Heart left ventricle (tissue), 16 donors: ENCODE results near the gene ANKRD2. TPM values are rescaled to one million over a fixed set of nuclear protein-coding genes. Genes with fewer than 3 reads are reported as not detected.
A peak's percentile ranks its signal among the peaks of the same experiment; 100 is the strongest.

Experiments
- ATAC-seq, 4 donors: fragments of 200-7000 bp; cut with Tn5 transposase; one replicate each; pipeline ENCODE4 v1.9.1; 2020 to 2022; ENCODE audit warnings: moderate library complexity in 4 of 4, mild to moderate bottlenecking in 3 of 4, moderate number of reproducible peaks in 1 of 4
- DNase-seq, 5 donors: peaks; one replicate each; pipeline ENCODE4 v3.0.0-alpha.2; 2020
- H3K27ac ChIP-seq, 12 donors: fragments of 200-600 bp; sonication (generic) in 4 of 12; one replicate each; pipeline versions ENCODE4 v1.5.0 to v1.8.0; 2016 to 2022; ENCODE audit warnings: mild to moderate bottlenecking in 2 of 12
- H3K27me3 ChIP-seq, 9 donors: fragments of 200-600 bp; sonication (generic) in 2 of 9; one replicate each; pipeline versions ENCODE4 v1.5.1 to v1.8.0; 2016 to 2022; ENCODE audit warnings: mild to moderate bottlenecking in 3 of 9
- H3K36me3 ChIP-seq, 9 donors: fragments of 200-600 bp; sonication (generic) in 2 of 9; one replicate each; pipeline versions ENCODE4 v1.5.0 to v1.8.0; 2018 to 2022; ENCODE audit warnings: mild to moderate bottlenecking in 2 of 9
- H3K4me1 ChIP-seq, 12 donors: fragments of 200-600 bp; sonication (generic) in 4 of 12; one replicate each; pipeline versions ENCODE4 v1.5.0 to v1.8.0; 2016 to 2022; ENCODE audit warnings: mild to moderate bottlenecking in 3 of 12
- H3K4me3 ChIP-seq, 12 donors: fragments of 200-600 bp; sonication (generic) in 4 of 12; one replicate each; pipeline versions ENCODE4 v1.5.0 to v1.8.0; 2017 to 2022; ENCODE audit warnings: mild to moderate bottlenecking in 9 of 12, moderate library complexity in 4 of 12
- H3K9me3 ChIP-seq, 12 donors: fragments of 200-600 bp; sonication (generic) in 4 of 12; one replicate each; pipeline versions ENCODE4 v1.5.0 to v1.8.0; 2016 to 2022; ENCODE audit warnings: mild to moderate bottlenecking in 1 of 12
- POLR2A ChIP-seq, 2 donors: fragments of 450-650 bp; IDR thresholded peaks; one replicate each; pipeline ENCODE4 v1.6.1; 2017; ENCODE audit warnings: antibody characterized with exemption in 2 of 2, mild to moderate bottlenecking in 2 of 2, moderate library complexity in 2 of 2
- whole genome bisulfite sequencing, 4 donors: extraction: QIAGEN DNeasy Blood & Tissue Kit in 2 of 4; methylation state at CpG; one replicate each; pipeline versions ENCODE4 v1.1.5 to v1.1.7; 2013 to 2018; 5-methylcytosine and 5-hydroxymethylcytosine counted together
- intact Hi-C, 10 donors: fragments of 100-400 bp; cut with DNase I; formaldehyde crosslinking; loops; one replicate each; pipeline versions ENCODE4 v1.11.1 to v1.14.2; 2022
- polyA plus RNA-seq, 2 donors: library from polyadenylated mRNA; stranded (reverse); fragments of 200-250 nt; gene quantifications; one replicate each; pipeline ENCODE4 v1.2.3, GENCODE V29; 2013
- total RNA-seq, 9 donors: library from RNA; depleted of rRNA in 2 of 9; stranded (reverse); fragments of >200 nt in 2 of 9; fragmentation: NEBNext Ultra II Directional in 3 of 9; extraction: Animal tissue kit (Norgen Biotek cat#: 25700) in 3 of 9; gene quantifications; one replicate each; pipeline versions ENCODE4 v1.1.0 to v1.2.4, GENCODE V29; 2016 to 2023
- TF ChIP-seq, protein P1 (sequence below), 12 donors: fragments of 200-600 bp; sonication (generic) in 4 of 12; IDR thresholded peaks; one replicate each; pipeline versions ENCODE4 v1.5.0 to v1.8.0; 2018 to 2022; ENCODE audit warnings: antibody characterized with exemption in 12 of 12, mild to moderate bottlenecking in 5 of 12
- donor health status: ischemic (EF 13 %, LVEDD 7.1; RV severe dilation, severe dysfunction).
- donor health status: healthy with polysubstance abuse.
- donor health status: DM: no; HTN: yes; CAD: no.
- donor health status: DM: no; HTN: no; CAD: no.
- donor health status: ischemic (EF 25% LVEDD 6.9; RV normal size, moderate dysfunction).
- donor health status: ischemic (EF 25% LVEDD 5.7; RV mildly dilated, moderate dysfunction).
- donor health status: healthy.
- donor health status: DM: yes; HTN: yes; CAD: no.
- donor health status: ischemic (EF 35%, LVEDD 5.7; RV mildly dilated, moderate dysfunction).
- donor health status: nonischemic (EF 11% LVEDD 7.7; RV severe dilation, severe dysfunction).
- donor health status: DM: yes; HTN: yes; CAD: no.
- donor health status: PGD.
- donor health status: ischemic (EF 29% LVEDD 5.4; RV normal size, mild dysfunction).
- donor health status: nonischemic (EF 23%, LVEDD 6.1; RV moderate dilation, normal function).

The ANKRD2 gene
- total and polyA plus RNA-seq, 11 donors, result 56.7 to 2,367 (median 517) TPM

DNA sequence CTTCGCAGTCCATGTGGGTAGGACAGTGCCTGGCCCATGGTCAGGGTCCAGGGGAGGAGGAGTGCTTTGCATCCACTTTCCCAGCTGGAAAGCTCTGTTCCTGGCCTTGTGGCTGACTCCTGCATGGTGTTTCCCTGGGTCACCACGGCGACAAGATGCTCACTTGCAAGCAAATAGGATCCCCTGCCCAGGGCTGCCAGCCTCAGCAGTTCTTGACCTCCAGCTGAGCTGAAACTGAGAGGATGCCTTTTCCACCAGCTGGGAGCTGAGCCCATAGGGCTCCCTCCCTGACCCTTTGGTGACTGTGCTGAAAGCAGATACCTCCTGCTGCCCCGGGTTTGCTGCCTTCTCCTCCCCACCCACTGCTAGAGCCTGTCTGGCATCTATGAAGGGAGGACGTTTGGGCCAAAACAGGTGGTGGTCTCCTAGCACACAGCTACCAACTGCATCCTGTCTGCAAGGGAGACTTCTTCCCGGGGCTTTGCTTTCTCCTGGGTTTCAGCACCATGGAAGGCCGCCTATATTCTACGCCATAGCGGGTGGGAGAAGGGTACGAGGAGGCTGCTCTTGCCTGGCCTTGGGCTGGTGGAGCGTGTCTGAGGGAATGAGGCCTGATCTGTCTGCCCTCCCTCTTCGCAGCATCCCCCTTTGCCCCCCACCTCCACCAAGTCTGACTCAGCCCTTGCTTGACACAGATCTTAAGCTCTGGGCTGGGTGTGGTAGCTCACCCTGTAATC lies 39.5 kb upstream of the ANKRD2 start:
- Histone ChIP-seq H3K36me3 (no peaks in the 10 kb centered on the region), H3K27ac (no peak overlapping the region), H3K9me3 (no peaks in the 10 kb centered on the region), H3K27me3 (no peaks in the 10 kb centered on the region), H3K4me1 (peaks cover 0 to 7% (median 0%) of the 10 kb centered on the region in 12 donors), H3K4me3 (no peak overlapping the region)
- WGBS, 4 donors, result 80 to 90% (median 84%) methylated on average over 8 to 12 of the region's 12 CpGs
- TF ChIP-seq, protein P1, sequence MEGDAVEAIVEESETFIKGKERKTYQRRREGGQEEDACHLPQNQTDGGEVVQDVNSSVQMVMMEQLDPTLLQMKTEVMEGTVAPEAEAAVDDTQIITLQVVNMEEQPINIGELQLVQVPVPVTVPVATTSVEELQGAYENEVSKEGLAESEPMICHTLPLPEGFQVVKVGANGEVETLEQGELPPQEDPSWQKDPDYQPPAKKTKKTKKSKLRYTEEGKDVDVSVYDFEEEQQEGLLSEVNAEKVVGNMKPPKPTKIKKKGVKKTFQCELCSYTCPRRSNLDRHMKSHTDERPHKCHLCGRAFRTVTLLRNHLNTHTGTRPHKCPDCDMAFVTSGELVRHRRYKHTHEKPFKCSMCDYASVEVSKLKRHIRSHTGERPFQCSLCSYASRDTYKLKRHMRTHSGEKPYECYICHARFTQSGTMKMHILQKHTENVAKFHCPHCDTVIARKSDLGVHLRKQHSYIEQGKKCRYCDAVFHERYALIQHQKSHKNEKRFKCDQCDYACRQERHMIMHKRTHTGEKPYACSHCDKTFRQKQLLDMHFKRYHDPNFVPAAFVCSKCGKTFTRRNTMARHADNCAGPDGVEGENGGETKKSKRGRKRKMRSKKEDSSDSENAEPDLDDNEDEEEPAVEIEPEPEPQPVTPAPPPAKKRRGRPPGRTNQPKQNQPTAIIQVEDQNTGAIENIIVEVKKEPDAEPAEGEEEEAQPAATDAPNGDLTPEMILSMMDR (IDR thresholded peaks at IDR 0.05), result no peak
- no peak for TF ChIP-seq POLR2A (IDR thresholded peaks at IDR 0.05)
- DNase-seq (no peak), ATAC-seq (peak in 1 of 4 donors; percentile 21)
- intact Hi-C loops, result no loop called here

DNA sequence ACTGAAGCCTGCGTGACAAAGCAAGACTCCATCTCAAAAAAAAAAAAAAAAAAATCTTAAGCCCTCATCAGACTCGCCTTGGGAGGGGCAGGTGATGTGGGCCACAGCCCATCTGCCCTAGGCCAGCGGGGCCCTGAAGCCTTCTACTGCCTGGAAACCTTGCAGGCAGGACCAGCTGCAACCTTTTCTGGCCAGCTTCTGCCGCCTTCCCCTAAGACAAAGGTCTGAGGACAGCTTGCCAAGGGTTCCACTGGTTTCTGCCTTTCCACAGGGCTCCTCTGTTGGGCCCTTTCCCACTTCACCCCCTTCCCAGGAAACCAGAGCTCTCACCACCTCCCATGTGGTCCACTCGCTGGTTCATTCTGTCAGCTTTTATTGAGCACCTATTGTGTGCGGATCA lies 38.7 kb upstream of the ANKRD2 start:
- Histone ChIP-seq H3K27ac (no peak overlapping the region), H3K4me3 (no peak overlapping the region), H3K27me3 (no peaks in the 10 kb centered on the region), H3K36me3 (no peaks in the 10 kb centered on the region), H3K4me1 (peaks cover 0 to 10% (median 0%) of the 10 kb centered on the region in 12 donors), H3K9me3 (no peaks in the 10 kb centered on the region)
- TF ChIP-seq POLR2A (IDR thresholded peaks at IDR 0.05), result no peak
- TF ChIP-seq, protein P1 (IDR thresholded peaks at IDR 0.05), result no peak
- DNase-seq (no peak), ATAC-seq (no peak)
- 86 to 90% (median 87%) methylated on average over 6 of the region's 6 CpGs for WGBS, 4 donors
- intact Hi-C loops, result loop anchor here in 1 of 10 donors (2.0 kb wide), 1 partner anchor 19 kb away; no protein-coding TSS in a partner anchor

DNA sequence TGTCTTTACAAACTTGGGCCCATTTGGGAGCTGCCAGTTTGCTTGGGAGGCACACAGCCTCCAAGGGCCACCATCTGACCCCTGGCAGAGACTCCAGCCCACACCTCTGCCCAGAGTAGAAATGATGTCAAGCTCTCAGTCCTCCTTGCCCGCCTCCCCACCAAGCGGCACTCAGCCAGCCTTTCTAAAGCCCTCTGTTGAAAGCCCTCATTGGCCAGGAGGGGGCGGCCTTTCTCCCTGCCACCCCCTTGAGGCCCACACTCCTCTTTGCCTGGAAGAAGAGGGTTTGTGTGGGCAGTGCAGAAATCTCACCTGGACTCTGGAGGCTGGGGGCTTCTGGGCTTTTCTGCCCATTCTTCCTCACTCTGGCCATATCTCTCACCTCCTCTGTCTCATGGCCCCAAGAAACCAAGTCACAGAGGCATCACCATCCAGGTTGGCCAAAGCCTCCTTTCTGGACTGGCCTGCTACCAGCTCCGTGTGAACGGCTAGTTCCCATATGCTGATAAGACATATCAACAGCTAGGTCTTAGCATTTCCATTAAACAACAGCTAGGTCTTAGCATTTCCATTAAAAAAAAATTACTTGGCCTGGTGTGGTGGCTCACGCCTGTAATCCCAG lies 37.7 kb upstream of the ANKRD2 start:
- H3K4me3 ChIP-seq, result no peak overlapping the region
- H3K27me3 ChIP-seq, result no peaks in the 10 kb centered on the region
- intact Hi-C loops, result loop anchor here in 2 of 10 donors (2.0 to 5.0 kb wide), 2 partner anchors 18 to 33 kb away; no protein-coding TSS in a partner anchor
- peaks cover 0 to 16% (median 8%) of the 10 kb centered on the region in 12 donors for H3K4me1 ChIP-seq
- no peak overlapping the region for H3K27ac ChIP-seq
- DNase-seq, result peak in 1 of 5 donors; percentile 22
- no peak for TF ChIP-seq POLR2A (IDR thresholded peaks at IDR 0.05)
- TF ChIP-seq, protein P1 (IDR thresholded peaks at IDR 0.05), result peak in 9 of 12 donors; percentile 11 to 56 (median 48)
- ATAC-seq, result peak in 3 of 4 donors; percentile 30 to 45 (median 31)
- 69 to 81% (median 79%) methylated on average over 4 to 6 of the region's 6 CpGs for WGBS, 4 donors
- no peaks in the 10 kb centered on the region for H3K36me3 ChIP-seq
- H3K9me3 ChIP-seq, result no peaks in the 10 kb centered on the region

DNA sequence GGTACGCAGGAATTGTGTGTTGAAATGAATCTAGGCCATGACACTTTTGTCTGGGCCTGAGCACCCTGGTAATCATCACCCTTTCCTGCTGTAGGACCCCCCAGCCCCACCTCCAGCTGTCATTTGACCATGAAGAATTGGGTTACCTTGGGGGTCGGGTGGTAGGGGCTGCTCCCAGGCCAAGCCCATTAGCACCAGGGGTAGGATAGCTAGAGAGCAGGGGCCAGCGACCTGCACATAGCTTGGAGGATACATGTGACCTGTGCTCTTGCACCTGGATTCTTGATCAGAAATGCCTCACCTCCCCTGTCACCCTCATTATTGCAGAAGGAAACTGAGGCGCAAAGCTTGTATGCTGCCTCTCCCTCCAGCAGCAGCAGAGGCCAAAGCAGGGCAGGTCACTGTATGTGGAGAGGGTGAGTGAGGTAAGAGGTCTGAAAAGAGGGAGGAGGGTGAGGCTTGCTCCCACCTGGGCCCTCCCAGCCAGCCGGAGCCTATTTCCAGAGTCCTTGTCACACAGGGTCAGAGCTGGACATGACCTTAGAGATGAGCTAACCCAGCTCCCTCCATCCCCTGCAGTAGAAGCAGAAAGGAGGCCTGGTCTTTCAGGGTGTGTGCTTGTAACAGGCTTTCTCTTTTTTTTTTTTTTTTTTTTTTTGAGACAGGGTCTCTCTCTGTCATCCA lies 35.3 kb upstream of the ANKRD2 start:
- no peaks in the 10 kb centered on the region for H3K9me3 ChIP-seq
- no peak overlapping the region for H3K4me3 ChIP-seq
- H3K27me3 ChIP-seq, result no peaks in the 10 kb centered on the region
- WGBS, 4 donors, result 93 to 98% (median 94%) methylated on average over 5 of the region's 5 CpGs
- no peak overlapping the region for H3K27ac ChIP-seq
- H3K36me3 ChIP-seq, result no peaks in the 10 kb centered on the region
- ATAC-seq, result no peak
- peaks cover 0 to 40% (median 30%) of the 10 kb centered on the region in 12 donors for H3K4me1 ChIP-seq
- DNase-seq, result no peak
- no peak for TF ChIP-seq POLR2A (IDR thresholded peaks at IDR 0.05)
- TF ChIP-seq, protein P1 (IDR thresholded peaks at IDR 0.05), result no peak
- intact Hi-C loops, result loop anchor here in 1 of 10 donors (5.0 kb wide), 1 partner anchor 35 kb away; no protein-coding TSS in a partner anchor
